MM.1S (cell line): ENCODE measurements around the gene TBX20.

Experiments used
- DNase-seq: peaks from one replicate; pipeline ENCODE4 v3.0.0-alpha.2; 2015
- H2AFZ ChIP-seq: fragments of 300-600 bp; sonication (generic); 2 replicates; pipeline ENCODE4 v1.6.0; 2016; ENCODE audit warnings: antibody characterized with exemption, low read length
- H3F3A ChIP-seq: fragments of 300-600 bp; sonication (generic); 2 replicates; pipeline ENCODE4 v1.6.1; 2016; ENCODE audit warnings: mild to moderate bottlenecking, antibody characterized with exemption, low read length, moderate library complexity, mixed read lengths; ENCODE audit not compliant: insufficient read depth
- H3K27ac ChIP-seq: fragments of 300-600 bp; sonication (generic); 2 replicates; pipeline ENCODE4 v1.5.1; 2016; ENCODE audit warnings: mild to moderate bottlenecking, low read length
- H3K27me3 ChIP-seq: fragments of 300-600 bp; sonication (generic); replicated peaks from 2 replicates; pipeline ENCODE4 v1.6.0; 2016; ENCODE audit warnings: low read length; ENCODE audit not compliant: insufficient read depth
- H3K36me3 ChIP-seq: fragments of 300-600 bp; sonication (generic); replicated peaks from 2 replicates; pipeline ENCODE4 v1.6.1; 2016; ENCODE audit warnings: mild to moderate bottlenecking, low read length, mixed read lengths; ENCODE audit not compliant: insufficient read depth
- H3K4me1 ChIP-seq: fragments of 300-600 bp; sonication (generic); 2 replicates; pipeline ENCODE4 v1.6.1; 2016; ENCODE audit warnings: low read length, mixed read lengths
- H3K4me2 ChIP-seq: fragments of 300-600 bp; sonication (generic); 2 replicates; pipeline ENCODE4 v1.6.0; 2016; ENCODE audit warnings: low read depth, low read length
- H3K4me3 ChIP-seq: fragments of 300-600 bp; sonication (generic); 2 replicates; pipeline ENCODE4 v1.5.1; 2016; ENCODE audit warnings: low read length, mixed read lengths
- H3K79me2 ChIP-seq: fragments of 300-600 bp; sonication (generic); 2 replicates; pipeline ENCODE4 v1.6.1; 2016; ENCODE audit warnings: mixed run types, low read length, mixed read lengths
- H3K9ac ChIP-seq: fragments of 300-600 bp; sonication (generic); 2 replicates; pipeline ENCODE4 v1.6.1; 2016; ENCODE audit warnings: low read length, mixed read lengths
- H3K9me2 ChIP-seq: fragments of 300-600 bp; sonication (generic); replicated peaks from 2 replicates; pipeline ENCODE4 v1.6.1; 2016; ENCODE audit warnings: mild to moderate bottlenecking, low read length, mixed read lengths; ENCODE audit not compliant: insufficient read depth
- H3K9me3 ChIP-seq: fragments of 300-600 bp; sonication (generic); replicated peaks from 2 replicates; pipeline ENCODE4 v1.6.1; 2016; ENCODE audit warnings: mild to moderate bottlenecking, low read length, mixed read lengths; ENCODE audit not compliant: insufficient read depth
- H4K20me1 ChIP-seq: fragments of 300-600 bp; sonication (generic); 2 replicates; pipeline ENCODE4 v1.6.1; 2016; ENCODE audit warnings: mild to moderate bottlenecking, low read length, moderate library complexity, mixed read lengths; ENCODE audit not compliant: insufficient read depth
- CTCF ChIP-seq: fragments of 300-600 bp; sonication (generic); IDR thresholded peaks from 2 replicates; pipeline ENCODE4 v1.5.1; 2016; ENCODE audit warnings: antibody characterized with exemption, low read length, mixed read lengths
- EZH2 ChIP-seq: fragments of 300-600 bp; sonication (generic); optimal IDR thresholded peaks from 2 replicates; pipeline ENCODE3; 2017; ENCODE audit warnings: low read depth, mild to moderate bottlenecking, antibody characterized with exemption, low read length, mixed read lengths
- EZH2phosphoT487 ChIP-seq: fragments of 300-600 bp; sonication (generic); IDR thresholded peaks from 2 replicates; pipeline ENCODE4 v1.6.1; 2018; ENCODE audit warnings: antibody characterized with exemption, low read length

TBX20 gene

GRCh38 chr7:35253710-35254495 lies at the start of gene TBX20:
Gene TBX20, minus strand, starts transcription at chr7:35254100. Its CDS starts 480 bp downstream, at chr7:35253620.
- no peak within 1 kb of the TSS for H3K4me3 ChIP-seq
- H3K9ac ChIP-seq: no peak within 1 kb of the TSS
- no peak within 1 kb of the TSS for H2AFZ ChIP-seq
- H3K9me2 ChIP-seq: no peaks in the 10 kb centered on the region
- no peak within 1 kb of the TSS for H3K4me2 ChIP-seq
- no peaks in the 10 kb centered on the region for H3K9me3 ChIP-seq
- H3K79me2 ChIP-seq: no peaks in the 10 kb centered on the region
- H3K27ac ChIP-seq: no peak within 1 kb of the TSS
- no peak for TF ChIP-seq EZH2phosphoT487
- TF ChIP-seq EZH2: no peak
- no peak for TF ChIP-seq CTCF
- no peaks in the 10 kb centered on the region for H3F3A ChIP-seq
- peaks cover 18% of the 10 kb centered on the region for H3K27me3 ChIP-seq
- no peaks in the 10 kb centered on the region for H3K4me1 ChIP-seq
- no peak for DNase-seq
- no peaks in the 10 kb centered on the region for H3K36me3 ChIP-seq
- H4K20me1 ChIP-seq: no peaks in the 10 kb centered on the region

- Histone ChIP-seq H3K36me3 (no peaks in the 10 kb centered on the region), H3K9ac (no peak overlapping the region), H3K9me2 (no peaks in the 10 kb centered on the region), H3K27me3 (no peaks in the 10 kb centered on the region), H2AFZ (no peak overlapping the region), H3K27ac (no peak overlapping the region), H3K9me3 (no peaks in the 10 kb centered on the region), H3K79me2 (no peaks in the 10 kb centered on the region), H4K20me1 (no peaks in the 10 kb centered on the region), H3K4me2 (no peak overlapping the region), H3K4me1 (no peaks in the 10 kb centered on the region), H3K4me3 (no peak overlapping the region), H3F3A (no peaks in the 10 kb centered on the region)
- no peak for DNase-seq
- no peak for TF ChIP-seq CTCF
- TF ChIP-seq EZH2: no peak
- TF ChIP-seq EZH2phosphoT487: no peak
Measured at GRCh38 chr7:35289376-35289775, 35.5 kb upstream of the TBX20 start.

DNA sequence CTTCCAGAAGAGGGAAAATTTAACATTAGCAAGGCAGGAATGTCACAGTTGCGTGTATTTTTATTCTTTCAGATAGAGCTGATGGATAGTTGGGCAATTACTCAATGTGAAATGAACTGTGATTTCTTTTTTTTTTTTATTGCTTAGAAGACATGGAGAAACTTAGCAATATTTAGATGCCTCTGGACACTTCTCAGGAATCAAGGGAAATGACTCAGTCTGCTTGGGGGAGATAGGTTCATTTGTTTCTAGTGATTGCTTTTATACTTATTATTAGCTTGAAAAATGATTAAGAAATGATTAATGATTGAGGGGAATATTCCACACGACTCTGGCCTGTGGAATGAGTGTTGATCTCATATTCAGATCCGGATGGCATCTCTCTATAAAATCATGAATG lies 33.1 kb upstream of the TBX20 start:
- Histone ChIP-seq H3F3A (no peaks in the 10 kb centered on the region), H3K79me2 (no peaks in the 10 kb centered on the region), H3K4me3 (no peak overlapping the region), H3K27ac (no peak overlapping the region), H3K4me1 (no peaks in the 10 kb centered on the region), H4K20me1 (no peaks in the 10 kb centered on the region), H3K36me3 (no peaks in the 10 kb centered on the region), H3K9me3 (no peaks in the 10 kb centered on the region), H3K27me3 (no peaks in the 10 kb centered on the region), H3K9me2 (no peaks in the 10 kb centered on the region), H3K9ac (no peak overlapping the region), H3K4me2 (no peak overlapping the region), H2AFZ (no peak overlapping the region)
- DNase-seq: no peak
- TF ChIP-seq EZH2phosphoT487: no peak
- TF ChIP-seq CTCF: no peak
- TF ChIP-seq EZH2: no peak
